Neuronal stem cell (in vitro differentiated cells): ENCODE measurements around the gene CRAT.
A peak's percentile ranks its signal among the peaks of the same experiment; 100 is the strongest.

Source experiments
- DNase-seq: peaks from one replicate; pipeline ENCODE4 v3.0.0-alpha.2; 2013; ENCODE audit warnings: low spot score
- H2AFZ ChIP-seq: one replicate; pipeline ENCODE4 v1.6.1; 2013; ENCODE audit warnings: mild to moderate bottlenecking, low read length, inconsistent platforms
- H2AK5ac ChIP-seq: 2 replicates; pipeline ENCODE4 v1.6.1; 2013; ENCODE audit warnings: low read depth, mild to moderate bottlenecking, inconsistent platforms, low read length, moderate library complexity, mixed read lengths
- H2BK120ac ChIP-seq: 2 replicates; pipeline ENCODE4 v1.6.1; 2013; ENCODE audit warnings: low read depth, mild to moderate bottlenecking, inconsistent platforms, low read length, moderate library complexity, mixed read lengths
- H2BK12ac ChIP-seq: one replicate; pipeline ENCODE4 v1.6.1; 2013; ENCODE audit warnings: low read length, inconsistent platforms
- H2BK15ac ChIP-seq: 2 replicates; pipeline ENCODE4 v1.6.1; 2013; ENCODE audit warnings: mild to moderate bottlenecking, low read length, inconsistent platforms, mixed read lengths
- H2BK5ac ChIP-seq: one replicate; pipeline ENCODE4 v1.6.1; 2013; ENCODE audit warnings: inconsistent platforms, mild to moderate bottlenecking, low read length, moderate library complexity
- H3K14ac ChIP-seq: one replicate; pipeline ENCODE4 v1.6.1; 2013; ENCODE audit warnings: low read length, inconsistent platforms
- H3K18ac ChIP-seq: 2 replicates; pipeline ENCODE4 v1.6.1; 2013; ENCODE audit warnings: low read length, inconsistent platforms
- H3K23ac ChIP-seq: 2 replicates; pipeline ENCODE4 v1.6.1; 2013; ENCODE audit warnings: low read depth, mild to moderate bottlenecking, mixed read lengths, low read length, inconsistent platforms; ENCODE audit not compliant: poor library complexity
- H3K27ac ChIP-seq: replicated peaks from 3 replicates; pipeline ENCODE4 v1.5.1; 2013; ENCODE audit warnings: low read length, inconsistent platforms
- H3K27me3 ChIP-seq, 3 experiments: 2 replicates each; pipeline ENCODE4 v1.6.1; 2013; ENCODE audit warnings: low read length in 3 of 3, mild to moderate bottlenecking in 2 of 3, inconsistent platforms in 1 of 3, low read depth in 1 of 3, mixed read lengths in 1 of 3, moderate library complexity in 1 of 3; ENCODE audit not compliant: control insufficient read depth in 3 of 3, insufficient read depth in 3 of 3
- H3K36me3 ChIP-seq, 2 donors: replicated peaks in 1 of 2; 2 replicates each; pipeline ENCODE4 v1.6.1; 2013; ENCODE audit warnings: low read length in 2 of 2; ENCODE audit not compliant: control insufficient read depth in 2 of 2, insufficient read depth in 2 of 2
- H3K4ac ChIP-seq: 2 replicates; pipeline ENCODE4 v1.6.1; 2013; ENCODE audit warnings: inconsistent platforms, mild to moderate bottlenecking, low read length, moderate library complexity
- H3K4me1 ChIP-seq, 2 donors: 1 replicate in 1 of 2; 2 replicates in 1 of 2; pipeline ENCODE4 v1.6.1; 2013; ENCODE audit warnings: low read length in 2 of 2, low read depth in 1 of 2; ENCODE audit not compliant: control insufficient read depth in 2 of 2, insufficient read depth in 1 of 2
- H3K4me2 ChIP-seq: one replicate; pipeline ENCODE4 v1.6.1; 2013; ENCODE audit warnings: mild to moderate bottlenecking, low read length, inconsistent platforms; ENCODE audit not compliant: insufficient read depth, poor library complexity, severe bottlenecking
- H3K4me3 ChIP-seq, 2 donors: 2 replicates each; pipeline ENCODE4 v1.5.1; 2013; ENCODE audit warnings: low read length in 2 of 2, mild to moderate bottlenecking in 2 of 2, inconsistent platforms in 1 of 2, moderate library complexity in 1 of 2
- H3K79me1 ChIP-seq: one replicate; pipeline ENCODE4 v1.6.1; 2013; ENCODE audit warnings: low read depth, mild to moderate bottlenecking, inconsistent platforms, low read length, moderate library complexity
- H3K9ac ChIP-seq: one replicate; pipeline ENCODE4 v1.6.1; 2013; ENCODE audit warnings: mild to moderate bottlenecking, low read depth, low read length, inconsistent platforms; ENCODE audit not compliant: poor library complexity
- H3K9me3 ChIP-seq, 2 donors: replicated peaks in 1 of 2; 2 replicates each; pipeline versions ENCODE3 to v1.6.1; 2013; ENCODE audit warnings: low read length in 2 of 2, mild to moderate bottlenecking in 2 of 2, inconsistent platforms in 1 of 2, low read depth in 1 of 2, mixed read lengths in 1 of 2, moderate library complexity in 1 of 2; ENCODE audit not compliant: control insufficient read depth in 2 of 2, insufficient read depth in 1 of 2
- H4K8ac ChIP-seq: one replicate; pipeline ENCODE4 v1.6.1; 2013; ENCODE audit warnings: low read depth, mild to moderate bottlenecking, inconsistent platforms, low read length, moderate library complexity
- H4K91ac ChIP-seq: one replicate; pipeline ENCODE4 v1.6.1; 2013; ENCODE audit warnings: low read length, low read depth, mild to moderate bottlenecking, inconsistent platforms; ENCODE audit not compliant: poor library complexity
- WGBS, 2 donors: extraction: QIAGEN DNeasy Blood & Tissue Kit; methylation state at CpG; one replicate each; pipeline ENCODE4 v1.1.7; 2013; ENCODE audit warnings: missing lambda C conversion rate in 2 of 2, mixed read lengths in 1 of 2; ENCODE audit not compliant: insufficient read length in 2 of 2, insufficient replicate concordance in 1 of 2; ENCODE audit errors: extremely low coverage in 2 of 2; 5-methylcytosine and 5-hydroxymethylcytosine counted together

Gene CRAT

GRCh38 chr9:129073404-129073803, 37.2 kb downstream of the CRAT start:
- no peak overlapping the region for H3K4me3 ChIP-seq
- no peak overlapping the region for H2BK5ac ChIP-seq
- no peak for DNase-seq
- no peak overlapping the region for H3K18ac ChIP-seq
- H2BK12ac ChIP-seq, result no peak overlapping the region
- no peaks in the 10 kb centered on the region for H3K9me3 ChIP-seq
- H4K8ac ChIP-seq, result no peak overlapping the region
- H3K4me1 ChIP-seq, result peaks cover 0 to 3% of the 10 kb centered on the region in 2 donors
- no peak overlapping the region for H2BK15ac ChIP-seq
- WGBS, 2 donors, result no CpG with 5 or more reads among the region's 8 CpGs
- no peak overlapping the region for H3K23ac ChIP-seq
- no peak overlapping the region for H3K27ac ChIP-seq
- no peak overlapping the region for H3K4me2 ChIP-seq
- H3K27me3 ChIP-seq, result no peaks in the 10 kb centered on the region
- no peak overlapping the region for H3K4ac ChIP-seq
- no peak overlapping the region for H2BK120ac ChIP-seq
- no peak overlapping the region for H3K9ac ChIP-seq
- H3K79me1 ChIP-seq, result no peaks in the 10 kb centered on the region
- H3K14ac ChIP-seq, result no peak overlapping the region
- no peak overlapping the region for H2AFZ ChIP-seq
- no peak overlapping the region for H4K91ac ChIP-seq
- H2AK5ac ChIP-seq, result no peak overlapping the region
- peaks cover 11 to 26% of the 10 kb centered on the region in 2 donors for H3K36me3 ChIP-seq

GRCh38 chr9:129072171-129072570, 38.4 kb downstream of the CRAT start:
- H3K18ac ChIP-seq, result no peak overlapping the region
- peaks cover 0 to 3% of the 10 kb centered on the region in 2 donors for H3K4me1 ChIP-seq
- peak overlapping the region in 1 of 2 donors; percentile 30 for H3K4me3 ChIP-seq
- H2BK15ac ChIP-seq, result no peak overlapping the region
- no peaks in the 10 kb centered on the region for H3K9me3 ChIP-seq
- H3K79me1 ChIP-seq, result no peaks in the 10 kb centered on the region
- H3K23ac ChIP-seq, result no peak overlapping the region
- no peak overlapping the region for H2BK120ac ChIP-seq
- H4K91ac ChIP-seq, result no peak overlapping the region
- no peak overlapping the region for H3K14ac ChIP-seq
- H2BK12ac ChIP-seq, result no peak overlapping the region
- no CpG with 5 or more reads among the region's 9 CpGs for WGBS, 2 donors
- peaks cover 23 to 39% of the 10 kb centered on the region in 2 donors for H3K36me3 ChIP-seq
- no peak overlapping the region for H2AK5ac ChIP-seq
- no peak overlapping the region for H4K8ac ChIP-seq
- peak overlapping the region; percentile 32 for H3K9ac ChIP-seq
- no peak overlapping the region for H3K27ac ChIP-seq
- no peaks in the 10 kb centered on the region for H3K27me3 ChIP-seq
- H2BK5ac ChIP-seq, result no peak overlapping the region
- DNase-seq, result no peak
- H2AFZ ChIP-seq, result no peak overlapping the region
- no peak overlapping the region for H3K4ac ChIP-seq
- no peak overlapping the region for H3K4me2 ChIP-seq

- Histone ChIP-seq H3K4ac (no peak overlapping the region), H2BK5ac (no peak overlapping the region), H3K23ac (no peak overlapping the region), H3K4me1 (peaks cover 0 to 3% of the 10 kb centered on the region in 2 donors), H3K14ac (no peak overlapping the region), H2BK15ac (no peak overlapping the region), H2AK5ac (no peak overlapping the region), H3K27ac (no peak overlapping the region), H3K18ac (no peak overlapping the region), H3K4me2 (no peak overlapping the region), H2BK12ac (no peak overlapping the region), H3K79me1 (no peaks in the 10 kb centered on the region), H2BK120ac (no peak overlapping the region), H4K8ac (no peak overlapping the region), H2AFZ (no peak overlapping the region), H3K9me3 (no peaks in the 10 kb centered on the region), H4K91ac (no peak overlapping the region), H3K27me3 (no peaks in the 10 kb centered on the region), H3K36me3 (peaks cover 23 to 40% of the 10 kb centered on the region in 2 donors), H3K9ac (no peak overlapping the region), H3K4me3 (peak overlapping the region in 1 of 2 donors; percentile 40)
- WGBS, 2 donors, result no CpG with 5 or more reads among the region's 10 CpGs
- no peak for DNase-seq
These were observed 39.0 kb downstream of the CRAT start for GRCh38 chr9:129071526-129072126.

DNA sequence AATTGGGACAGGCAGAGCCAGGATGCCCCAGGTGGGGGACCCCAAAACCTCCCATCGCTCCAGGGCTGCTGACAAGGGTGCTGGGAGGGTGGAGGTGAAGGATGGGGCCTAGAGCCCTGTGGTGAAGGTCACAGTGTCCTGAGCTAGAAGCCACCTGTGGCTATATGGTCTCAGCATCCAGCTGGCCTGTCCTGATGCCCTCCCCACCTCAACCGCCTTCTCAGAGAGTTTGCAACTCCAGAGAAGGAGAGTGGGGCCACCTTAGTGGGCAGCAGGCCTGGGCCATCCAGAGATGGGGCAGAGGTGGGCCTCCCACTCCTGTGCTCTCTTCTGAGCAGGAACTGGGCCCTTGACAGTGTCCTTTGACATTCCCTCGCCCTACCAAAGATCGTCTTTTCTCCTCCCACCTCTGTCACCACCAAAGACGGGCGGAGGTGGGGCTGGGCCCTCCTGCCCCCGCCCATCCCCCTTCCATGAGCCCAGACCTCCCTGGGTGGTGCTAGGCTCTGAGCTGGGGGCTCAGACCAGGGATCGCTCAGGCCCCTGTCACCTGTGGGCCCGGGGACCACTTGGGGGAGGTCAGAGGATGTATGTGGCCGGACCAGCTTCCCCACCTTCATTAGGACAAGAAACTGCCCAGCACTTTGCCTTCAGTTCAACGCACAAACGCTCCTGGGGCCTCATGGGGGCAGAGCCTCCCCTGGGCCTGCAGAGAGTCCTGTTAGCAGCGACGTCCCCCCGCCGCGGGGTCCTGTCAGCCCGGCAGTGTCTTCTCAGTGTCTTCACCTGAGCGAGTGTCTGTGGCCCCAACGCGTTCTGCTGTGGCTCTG, 39.7 kb downstream of the CRAT start:
- no peak overlapping the region for H3K4ac ChIP-seq
- no peak for DNase-seq
- no peak overlapping the region for H3K4me2 ChIP-seq
- H2AFZ ChIP-seq, result no peak overlapping the region
- no peak overlapping the region for H3K18ac ChIP-seq
- H4K8ac ChIP-seq, result peak overlapping the region; percentile 43
- no peaks in the 10 kb centered on the region for H3K27me3 ChIP-seq
- H3K79me1 ChIP-seq, result no peaks in the 10 kb centered on the region
- H3K23ac ChIP-seq, result no peak overlapping the region
- H3K14ac ChIP-seq, result peak overlapping the region; percentile 17
- no CpG with 5 or more reads among the region's 21 CpGs for WGBS, 2 donors
- H2BK120ac ChIP-seq, result no peak overlapping the region
- H3K9ac ChIP-seq, result no peak overlapping the region
- no peak overlapping the region for H4K91ac ChIP-seq
- peaks cover 25 to 43% of the 10 kb centered on the region in 2 donors for H3K36me3 ChIP-seq
- no peak overlapping the region for H3K27ac ChIP-seq
- no peak overlapping the region for H2BK5ac ChIP-seq
- no peaks in the 10 kb centered on the region for H3K9me3 ChIP-seq
- H3K4me3 ChIP-seq, result no peak overlapping the region
- H2AK5ac ChIP-seq, result peak overlapping the region; percentile 46
- H2BK12ac ChIP-seq, result no peak overlapping the region
- H2BK15ac ChIP-seq, result no peak overlapping the region
- H3K4me1 ChIP-seq, result peaks cover 0 to 3% of the 10 kb centered on the region in 2 donors
